SKM-1 (cell line): ENCODE results near the gene KAZN.

Source experiments
- DNase-seq: peaks from one replicate; lab custom pipeline; 2025; ENCODE audit not compliant: unreplicated experiment; lab: John Stamatoyannopoulos, UW

Gene KAZN

GRCh38 chr1:14706631-14707030, 108.1 kb downstream of the KAZN start:
- DNase-seq = no peak

DNA sequence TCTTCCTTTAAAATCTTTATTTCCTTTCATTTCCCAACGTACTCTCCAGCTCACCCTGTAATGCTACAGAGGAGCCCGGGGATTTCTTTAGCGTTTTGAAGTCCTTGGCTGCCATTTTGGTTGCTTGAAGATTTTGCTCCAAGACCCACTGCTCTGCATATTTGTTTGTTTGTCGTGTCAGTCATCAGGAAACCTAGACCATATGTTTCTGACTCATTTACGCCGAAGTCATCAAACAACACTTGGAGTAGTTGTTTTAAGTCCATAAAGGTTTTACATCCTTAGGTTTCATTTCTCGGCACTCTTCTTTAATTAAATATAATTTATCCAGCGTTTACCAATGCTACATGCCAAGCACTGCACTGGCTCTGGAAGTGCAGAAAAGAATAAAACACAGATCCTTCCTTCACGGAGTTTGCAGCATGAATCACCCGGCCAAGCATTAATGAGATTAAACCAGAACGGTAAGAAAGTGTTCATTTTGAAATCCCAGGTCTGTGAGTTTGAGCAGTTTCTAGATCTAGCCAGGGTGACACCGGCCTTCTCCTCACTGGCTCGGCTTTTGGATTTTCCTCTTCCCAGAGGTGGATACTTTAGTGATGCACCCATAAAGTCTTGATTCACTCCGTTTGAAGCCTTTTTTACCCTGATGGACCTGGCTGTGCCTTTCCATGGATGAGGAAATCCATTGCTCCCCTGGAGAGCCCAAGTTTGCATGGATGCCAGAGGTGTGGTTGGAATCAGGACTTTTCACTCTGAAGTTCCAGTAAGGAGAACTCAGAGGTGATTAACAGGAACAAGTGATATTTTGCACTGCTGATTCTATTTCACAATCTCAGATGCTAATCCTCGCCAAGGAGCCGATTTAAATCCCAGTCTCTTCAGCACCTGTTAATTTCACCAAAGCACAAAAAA, 109.3 kb downstream of the KAZN start:
- no peak for DNase-seq

DNA sequence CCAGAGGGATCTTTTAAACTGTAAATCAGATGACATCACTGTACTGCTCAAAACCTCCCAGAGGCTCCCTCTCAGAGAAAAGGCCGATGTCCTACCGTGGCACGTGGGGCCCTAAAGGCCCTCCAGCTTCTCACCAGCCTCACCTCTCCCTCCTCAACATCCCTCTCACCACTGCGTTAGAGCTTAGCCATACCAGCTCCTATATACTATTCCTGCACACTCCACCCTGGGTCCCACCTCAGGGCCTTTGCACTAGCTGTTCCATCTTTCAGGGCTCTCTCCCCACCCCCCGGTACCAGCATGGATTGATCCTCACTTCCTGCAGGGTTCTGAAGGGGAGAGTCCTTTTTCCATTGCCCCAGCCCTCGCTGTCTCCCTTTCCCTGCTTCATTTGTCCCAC, 111.8 kb downstream of the KAZN start:
- no peak for DNase-seq

DNA sequence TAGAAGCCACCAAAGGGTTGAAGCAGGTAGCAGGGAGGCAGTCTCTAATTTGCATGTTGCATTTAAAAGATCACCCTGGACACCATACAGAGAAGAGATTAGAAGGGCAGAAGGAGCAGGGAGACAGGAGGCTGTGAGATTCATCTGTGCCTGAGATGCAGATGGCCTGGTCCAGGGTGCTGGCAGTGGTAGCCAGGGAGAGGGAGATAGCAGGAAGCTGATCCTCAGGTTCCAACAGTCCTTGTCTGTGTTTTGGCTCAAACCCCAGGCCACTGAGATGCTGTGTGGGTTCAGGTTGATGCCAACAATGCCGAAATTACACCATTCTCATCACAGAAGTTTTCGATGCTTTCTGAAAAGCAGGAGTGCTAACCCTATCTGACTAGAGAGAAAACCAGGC, 113.7 kb downstream of the KAZN start:
- DNase-seq = no peak

GRCh38 chr1:14713077-14713476, 114.6 kb downstream of the KAZN start:
- DNase-seq = no peak

DNA sequence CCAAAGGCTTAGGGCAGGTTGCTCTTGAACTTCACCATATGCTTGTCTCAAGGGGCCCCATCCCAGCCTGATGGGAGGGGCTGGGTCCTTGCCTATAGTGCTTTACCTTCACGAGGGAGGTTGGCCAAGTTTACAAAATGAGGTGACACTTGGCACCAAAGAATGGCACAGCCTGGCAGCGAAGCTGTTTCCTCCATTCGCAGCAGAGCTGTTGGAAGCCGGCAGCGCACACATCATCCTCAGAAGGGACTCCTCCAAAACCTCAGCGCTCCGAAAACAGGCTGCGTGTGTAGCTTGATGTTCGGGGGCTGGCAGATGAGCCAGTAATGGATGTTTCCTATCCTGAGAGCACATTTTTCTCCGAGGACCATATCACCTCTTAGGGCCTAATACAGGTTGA, 116.8 kb downstream of the KAZN start:
- no peak for DNase-seq

DNA sequence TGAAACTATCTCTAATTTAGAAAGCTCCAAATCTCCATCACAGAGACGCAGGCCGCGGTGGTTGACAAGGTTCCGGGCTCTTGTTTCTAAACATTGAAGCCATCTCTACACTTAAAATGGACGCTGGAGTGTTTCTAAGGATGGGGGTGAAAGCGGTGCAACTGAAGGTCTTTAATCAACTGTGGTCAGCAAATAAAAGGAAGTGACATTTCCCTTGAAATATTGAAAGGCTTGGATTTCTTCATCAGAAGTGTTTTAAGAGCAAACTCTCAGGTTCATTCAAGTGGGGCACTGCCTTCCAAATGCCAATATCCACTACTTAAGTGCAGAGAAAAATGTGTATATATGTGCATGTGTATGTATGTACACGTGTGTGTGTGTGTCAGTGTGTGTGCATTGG, 117.3 kb downstream of the KAZN start:
- no peak for DNase-seq

DNA sequence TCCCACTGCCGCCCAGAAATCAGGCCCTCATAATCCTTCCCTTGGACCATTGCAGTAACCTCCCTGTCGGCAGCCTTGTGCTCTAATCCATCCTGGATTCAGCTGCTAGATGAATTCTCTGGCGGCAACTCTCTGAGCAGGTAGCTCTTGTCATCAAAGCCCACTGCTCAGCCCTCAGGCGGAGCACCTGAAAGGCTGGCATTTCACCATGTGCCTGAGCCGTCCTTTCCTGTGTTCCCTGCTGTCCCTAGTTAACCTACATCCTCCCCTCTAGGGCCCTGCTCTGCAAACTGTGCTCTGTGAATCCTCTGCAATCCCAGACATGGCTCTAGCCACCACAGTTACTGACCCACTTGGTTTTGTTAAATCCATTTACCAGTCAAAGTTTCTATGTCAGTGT, 118.0 kb downstream of the KAZN start:
- DNase-seq = no peak

DNA sequence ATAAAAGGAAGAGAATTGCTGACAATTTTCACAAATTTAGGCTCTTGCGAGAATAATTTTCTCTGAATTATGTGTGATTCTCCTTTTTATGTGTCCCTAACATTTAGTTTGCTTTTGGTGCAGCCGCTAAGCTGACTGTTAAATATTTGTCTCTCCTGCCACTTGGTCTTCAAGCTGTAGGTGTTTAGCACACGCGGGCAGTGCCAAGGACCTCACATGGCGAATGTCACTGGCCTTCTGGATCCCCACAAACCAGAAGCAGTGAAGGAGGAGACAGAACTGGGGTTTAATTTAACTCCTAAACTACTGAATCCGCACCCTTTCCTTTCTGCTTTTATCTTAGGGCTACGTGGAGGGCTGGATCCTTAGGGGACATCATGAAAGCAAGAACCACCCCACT, 120.0 kb downstream of the KAZN start:
- DNase-seq = no peak

GRCh38 chr1:14723401-14723800, 124.9 kb downstream of the KAZN start:
- no peak for DNase-seq

DNA sequence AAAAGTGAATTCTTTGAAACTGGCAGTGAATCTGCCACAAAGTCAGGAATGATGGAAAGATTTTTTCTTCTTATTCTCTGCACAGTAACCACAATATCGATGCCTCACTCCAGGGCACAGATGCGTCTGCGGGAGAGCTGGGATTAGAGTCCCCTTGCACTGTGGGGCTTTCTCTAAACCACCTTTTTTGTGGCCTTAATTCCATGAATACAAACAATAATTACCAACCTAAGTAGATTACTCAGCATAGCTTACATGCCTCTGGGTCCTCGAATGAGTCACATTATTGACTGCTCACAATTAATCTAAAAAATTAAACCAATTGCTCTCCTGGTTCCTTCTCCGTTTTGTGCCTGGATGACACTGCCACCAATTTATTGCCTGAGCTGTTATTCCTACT, 125.8 kb downstream of the KAZN start:
- no peak for DNase-seq

GRCh38 chr1:14724678-14725077, 126.2 kb downstream of the KAZN start:
- no peak for DNase-seq

GRCh38 chr1:14725238-14725637, 126.8 kb downstream of the KAZN start:
- no peak for DNase-seq

GRCh38 chr1:14725695-14726094, 127.2 kb downstream of the KAZN start:
- no peak for DNase-seq

DNA sequence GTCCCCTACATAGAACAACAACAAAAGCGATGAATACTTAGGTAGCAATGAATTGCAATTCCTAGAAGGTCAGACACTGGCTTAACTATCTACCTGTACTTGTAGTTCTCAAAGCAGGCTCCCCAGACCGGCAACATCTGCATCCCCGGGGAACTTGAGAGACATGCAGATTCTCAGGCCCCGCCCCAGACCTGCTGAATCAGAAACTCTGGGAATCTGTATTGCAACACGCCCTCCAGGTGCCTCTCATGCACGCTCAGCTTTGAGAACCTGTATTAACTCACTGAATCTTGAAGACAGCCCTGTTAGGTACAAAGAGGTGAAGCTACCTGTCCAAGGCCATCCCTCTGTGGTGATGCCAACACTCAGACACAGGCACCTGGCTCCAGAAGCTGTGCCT, 128.1 kb downstream of the KAZN start:
- DNase-seq = no peak

- no peak for DNase-seq
Observed at GRCh38 chr1:14728516-14728915, 130.0 kb downstream of the KAZN start.

DNA sequence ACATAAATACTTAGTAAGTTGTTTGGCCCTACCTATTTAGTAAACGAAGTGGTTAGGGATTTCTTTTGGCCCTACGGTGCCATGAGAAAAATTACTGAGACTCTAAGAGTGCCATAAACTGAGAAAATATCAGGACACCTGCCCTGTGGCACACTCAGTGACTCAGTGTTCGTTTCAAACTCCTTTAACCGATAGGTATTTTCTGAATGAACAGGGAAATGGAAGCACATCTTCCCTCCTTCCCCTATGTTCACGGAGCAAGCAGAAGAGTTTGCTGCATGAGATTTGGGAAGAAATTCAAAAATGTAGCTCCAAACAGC, 134.2 kb downstream of the KAZN start:
- DNase-seq = no peak

GRCh38 chr1:14733048-14733778, 134.7 kb downstream of the KAZN start:
- no peak for DNase-seq

DNA sequence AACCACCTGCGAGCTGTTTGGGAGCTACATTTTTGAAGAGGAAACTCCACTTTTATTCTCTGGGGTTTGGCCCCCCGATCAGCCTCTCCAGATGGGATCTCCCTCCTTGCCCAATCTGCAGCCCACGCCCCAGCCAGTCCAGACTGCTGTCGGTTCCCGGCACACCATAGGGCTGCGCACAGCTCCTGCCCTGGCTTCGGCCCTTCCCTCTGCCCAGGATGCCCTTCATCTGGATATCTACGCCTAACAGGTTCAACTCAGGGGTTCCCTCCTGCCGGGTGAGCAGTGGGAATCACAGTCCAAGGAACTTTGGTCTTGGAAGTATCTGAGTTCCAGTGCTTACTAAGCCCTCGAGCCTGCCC, 135.3 kb downstream of the KAZN start:
- DNase-seq = no peak

DNA sequence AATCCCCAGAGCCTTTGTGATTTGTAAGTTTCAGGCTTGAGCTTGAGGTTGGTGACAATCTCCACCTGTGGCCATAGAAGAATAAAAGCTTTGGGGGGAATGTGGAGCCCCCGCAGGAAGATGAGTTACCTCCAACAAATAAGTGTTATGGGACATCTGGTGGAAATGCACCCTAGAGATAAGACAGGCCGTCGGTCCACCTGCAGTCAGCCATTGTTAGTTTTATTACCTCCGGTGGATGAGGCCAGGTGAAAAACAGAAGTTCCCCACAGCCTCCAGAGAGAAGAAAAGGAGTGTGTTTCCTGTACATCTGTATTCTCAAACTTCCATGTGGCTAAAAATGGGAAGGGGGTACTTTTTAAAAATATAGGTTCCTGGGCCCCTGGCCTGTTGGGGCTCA, 137.4 kb downstream of the KAZN start:
- no peak for DNase-seq

- no peak for DNase-seq
Observed at GRCh38 chr1:14737561-14738094, 139.1 kb downstream of the KAZN start.

- DNase-seq = no peak
Observed at GRCh38 chr1:14738235-14738634, 139.8 kb downstream of the KAZN start.
